B cell (primary cell): ENCODE results near the gene CYB5D1. TPM values are rescaled to one million over a fixed set of nuclear protein-coding genes. Genes with fewer than 3 reads are reported as not detected.

ENCODE experiments used
- ATAC-seq: fragments of 200-7000 bp; cut with Tn5 transposase; one replicate; pipeline ENCODE4 v1.10.0; 2021; ENCODE audit warnings: low read depth, mild to moderate bottlenecking, moderate number of reproducible peaks, moderate library complexity
- CTCF ChIA-PET: fragments of 350-600 bp; sonication (Branson Sonifier 250); formaldehyde crosslinking; loops from one replicate; lab custom pipeline; 2021; ENCODE audit warnings: antibody characterized with exemption, inconsistent platforms; lab: Charles Lee
- POLR2A ChIA-PET: fragments of 350-600 bp; sonication (Branson Sonifier 250); formaldehyde crosslinking; loops from one replicate; lab custom pipeline; 2021; ENCODE audit warnings: antibody characterized with exemption; lab: Charles Lee
- DNase-seq: peaks from one replicate; pipeline ENCODE4 v3.0.0; 2013
- H2AFZ ChIP-seq: 2 replicates; pipeline ENCODE4 v1.6.1; 2012; ENCODE audit warnings: mild to moderate bottlenecking, low read depth, low read length; ENCODE audit not compliant: insufficient read depth, poor library complexity, severe bottlenecking
- H3K27ac ChIP-seq, 2 donors: 1 replicate in 1 of 2; 2 replicates in 1 of 2; pipeline ENCODE4 v1.5.1; 2012 to 2013; ENCODE audit warnings: low read length in 2 of 2, mild to moderate bottlenecking in 2 of 2, moderate library complexity in 1 of 2
- H3K27me3 ChIP-seq, 4 experiments: fragments of 200-600 bp in 1 of 4; sonication (generic) in 1 of 4; replicated peaks in 1 of 4; 1 replicate in 2 of 4; 2 replicates in 2 of 4; pipeline versions ENCODE4 v1.6.1 to v1.7.0; 2013 to 2016; ENCODE audit warnings: low read length in 3 of 4, mild to moderate bottlenecking in 2 of 4, mixed read lengths in 1 of 4, moderate library complexity in 1 of 4; ENCODE audit not compliant: insufficient read depth in 4 of 4, control insufficient read depth in 3 of 4; ENCODE audit errors: control extremely low read depth in 1 of 4
- H3K36me3 ChIP-seq, 2 experiments: replicated peaks in 1 of 2; 1 replicate in 1 of 2; 2 replicates in 1 of 2; pipeline versions ENCODE4 v1.6.1 to v1.7.1; 2013; ENCODE audit warnings: low read length in 1 of 2; ENCODE audit not compliant: insufficient read depth in 2 of 2, control insufficient read depth in 1 of 2; ENCODE audit errors: control extremely low read depth in 1 of 2, extremely low read depth in 1 of 2
- H3K4me1 ChIP-seq, 2 donors: fragments of 200-600 bp in 1 of 2; sonication (generic) in 1 of 2; 1 replicate in 1 of 2; 2 replicates in 1 of 2; pipeline versions ENCODE4 v1.5.1 to v1.6.1; 2013 to 2017; ENCODE audit warnings: low read length in 2 of 2; ENCODE audit not compliant: control insufficient read depth in 2 of 2, insufficient read depth in 2 of 2
- H3K4me2 ChIP-seq: replicated peaks from 2 replicates; pipeline ENCODE3; 2012; ENCODE audit warnings: mild to moderate bottlenecking, low read depth, low read length; ENCODE audit not compliant: poor library complexity, severe bottlenecking
- H3K4me3 ChIP-seq, 5 experiments: fragments of 200-600 bp in 1 of 5; sonication (generic) in 1 of 5; 1 replicate in 3 of 5; 2 replicates in 2 of 5; pipeline versions ENCODE4 v1.5.1 to v1.7.0; 2011 to 2016; ENCODE audit warnings: low read length in 4 of 5, mild to moderate bottlenecking in 4 of 5, low read depth in 2 of 5, control low read depth in 1 of 5, moderate library complexity in 1 of 5; ENCODE audit not compliant: insufficient read depth in 1 of 5; ENCODE audit errors: control extremely low read depth in 1 of 5, extremely low read depth in 1 of 5
- H3K79me2 ChIP-seq: fragments of 200-600 bp; sonication (generic); one replicate; pipeline ENCODE4 v1.6.0; 2016; ENCODE audit warnings: low read length; ENCODE audit not compliant: control insufficient read depth, insufficient read depth
- H3K9ac ChIP-seq: fragments of 200-600 bp; sonication (generic); 2 replicates; pipeline ENCODE4 v1.6.1; 2017; ENCODE audit warnings: mild to moderate bottlenecking, low read length, moderate library complexity
- H3K9me3 ChIP-seq, 3 donors: one replicate each; pipeline versions ENCODE4 v1.6.1 to v1.7.1; 2013; ENCODE audit warnings: low read length in 2 of 3; ENCODE audit not compliant: control insufficient read depth in 2 of 3, insufficient read depth in 1 of 3; ENCODE audit errors: control extremely low read depth in 1 of 3
- H4K20me1 ChIP-seq: 2 replicates; pipeline ENCODE4 v1.6.0; 2012; ENCODE audit warnings: mild to moderate bottlenecking, low read length; ENCODE audit not compliant: insufficient read depth, control insufficient read depth, poor library complexity, severe bottlenecking
- H3K27ac Mint-ChIP-seq: one replicate; pipeline ENCODE4 v1.8.0; 2021; ENCODE audit warnings: mixed read lengths
- H3K27me3 Mint-ChIP-seq: one replicate; pipeline ENCODE4 v1.8.0; 2021; ENCODE audit warnings: mixed read lengths
- H3K4me1 Mint-ChIP-seq: one replicate; pipeline ENCODE4 v1.8.0; 2021; ENCODE audit warnings: mixed read lengths
- H3K4me3 Mint-ChIP-seq: one replicate; pipeline ENCODE4 v1.8.0; 2021; ENCODE audit warnings: mixed read lengths
- H3K9me3 Mint-ChIP-seq: one replicate; pipeline ENCODE4 v1.8.0; 2022; ENCODE audit warnings: mixed read lengths; ENCODE audit not compliant: insufficient read depth
- EZH2 ChIP-seq: IDR thresholded peaks from 2 replicates; pipeline ENCODE4 v1.6.1; 2012; ENCODE audit warnings: borderline replicate concordance, low read depth, mild to moderate bottlenecking, moderate library complexity, low read length; ENCODE audit not compliant: insufficient read depth, poor library complexity, severe bottlenecking
- WGBS: methylation state at CpG from one replicate; pipeline ENCODE4 v1.1.5; 2013; ENCODE audit warnings: missing lambda C conversion rate; ENCODE audit not compliant: insufficient coverage; 5-methylcytosine and 5-hydroxymethylcytosine counted together
- intact Hi-C: fragments of 100-400 bp; cut with micrococcal nuclease; formaldehyde crosslinking; loops from one replicate; pipeline ENCODE4 v1.10.0; 2022
- polyA plus RNA-seq: library from polyadenylated mRNA; depleted of rRNA; stranded (reverse); fragments of >200 nt; gene quantifications from 2 replicates; pipeline ENCODE4 v1.2.3, GENCODE V29; 2012
- total RNA-seq, 2 donors: library from RNA; stranded (reverse); fragments of 120-200 nt in 1 of 2; gene quantifications; 1 replicate in 1 of 2; 2 replicates in 1 of 2; pipeline versions ENCODE4 v1.2.3 to v1.2.4, GENCODE V29; 2013 to 2022
- TF ChIP-seq, protein P1 (sequence below): fragments of 200-600 bp; IDR thresholded peaks from one replicate; pipeline ENCODE4 v1.8.0; 2022; ENCODE audit warnings: antibody characterized with exemption, mild to moderate bottlenecking

The CYB5D1 gene
- total and polyA plus RNA-seq, 2 donors (not counting 1 experiment from before 2014, with no cell fraction given): 6.3 to 10.2 TPM

- intact Hi-C loops: loop anchor here (10.0 kb wide), 2 partner anchors 816 to 1176 kb away; partner anchors contain the start of genes C17orf100, MED31 and RNASEK
- POLR2A ChIA-PET: no interaction called here
- no peak for TF ChIP-seq EZH2
- TF ChIP-seq, protein P1, sequence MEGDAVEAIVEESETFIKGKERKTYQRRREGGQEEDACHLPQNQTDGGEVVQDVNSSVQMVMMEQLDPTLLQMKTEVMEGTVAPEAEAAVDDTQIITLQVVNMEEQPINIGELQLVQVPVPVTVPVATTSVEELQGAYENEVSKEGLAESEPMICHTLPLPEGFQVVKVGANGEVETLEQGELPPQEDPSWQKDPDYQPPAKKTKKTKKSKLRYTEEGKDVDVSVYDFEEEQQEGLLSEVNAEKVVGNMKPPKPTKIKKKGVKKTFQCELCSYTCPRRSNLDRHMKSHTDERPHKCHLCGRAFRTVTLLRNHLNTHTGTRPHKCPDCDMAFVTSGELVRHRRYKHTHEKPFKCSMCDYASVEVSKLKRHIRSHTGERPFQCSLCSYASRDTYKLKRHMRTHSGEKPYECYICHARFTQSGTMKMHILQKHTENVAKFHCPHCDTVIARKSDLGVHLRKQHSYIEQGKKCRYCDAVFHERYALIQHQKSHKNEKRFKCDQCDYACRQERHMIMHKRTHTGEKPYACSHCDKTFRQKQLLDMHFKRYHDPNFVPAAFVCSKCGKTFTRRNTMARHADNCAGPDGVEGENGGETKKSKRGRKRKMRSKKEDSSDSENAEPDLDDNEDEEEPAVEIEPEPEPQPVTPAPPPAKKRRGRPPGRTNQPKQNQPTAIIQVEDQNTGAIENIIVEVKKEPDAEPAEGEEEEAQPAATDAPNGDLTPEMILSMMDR: no peak
- no peaks in the 10 kb centered on the region for H3K9me3 Mint-ChIP-seq
- H3K27ac Mint-ChIP-seq: no peak overlapping the region
- Histone ChIP-seq H4K20me1 (peaks cover under 1% of the 10 kb centered on the region), H2AFZ (no peak overlapping the region), H3K4me1 (peaks cover 11 to 21% of the 10 kb centered on the region in 2 donors), H3K9me3 (no peaks in the 10 kb centered on the region), H3K79me2 (peaks cover 21% of the 10 kb centered on the region), H3K4me2 (no peak overlapping the region), H3K27ac (no peak overlapping the region), H3K27me3 (peaks cover 0 to 13% (median 2%) of the 10 kb centered on the region in 4 experiments), H3K9ac (no peak overlapping the region), H3K4me3 (no peak overlapping the region), H3K36me3 (no peaks in the 10 kb centered on the region)
- CTCF ChIA-PET: interaction anchor here (1.6 to 2.2 kb wide), 3 partner anchors 8 to 26 kb away, joined by 5 to 7 read pairs (median 6); partner anchors contain the start of gene NAA38
- peaks cover 22% of the 10 kb centered on the region for H3K27me3 Mint-ChIP-seq
- H3K4me1 Mint-ChIP-seq: peaks cover 11% of the 10 kb centered on the region
- no peak overlapping the region for H3K4me3 Mint-ChIP-seq
- DNase-seq (no peak), ATAC-seq (no peak)
- 70% methylated on average over 2 of the region's 7 CpGs for WGBS
Measured at GRCh38 chr17:7831233-7831632, 26.6 kb upstream of the CYB5D1 start.

DNA sequence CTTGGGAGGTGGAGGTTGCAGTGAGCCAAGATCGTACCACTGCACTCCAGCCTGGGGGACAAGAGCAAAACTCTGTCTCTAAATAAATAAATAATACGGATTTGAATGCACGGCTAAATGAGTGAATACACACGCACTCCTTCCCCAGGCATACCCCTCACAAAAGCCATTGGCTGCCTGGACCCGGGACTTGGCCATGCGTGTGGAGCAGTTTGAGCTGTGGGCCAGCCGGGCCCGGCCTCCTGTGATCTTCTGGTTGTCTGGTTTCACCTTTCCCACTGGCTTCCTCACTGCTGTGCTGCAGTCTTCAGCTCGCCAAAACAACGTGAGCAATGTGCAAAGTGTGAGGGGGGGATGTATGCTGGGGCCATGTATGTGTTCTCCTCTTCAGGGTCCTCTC lies 25.4 kb upstream of the CYB5D1 start:
- Histone ChIP-seq H3K27me3 (peaks cover 0 to 13% (median 2%) of the 10 kb centered on the region in 4 experiments), H4K20me1 (peaks cover 12% of the 10 kb centered on the region)

More for the DNA sequence above, 25.4 kb upstream of the CYB5D1 start:
- H3K9me3 ChIP-seq: peaks cover 0 to 4% (median 0%) of the 10 kb centered on the region in 3 donors
- WGBS: 84% methylated on average over 5 of the region's 10 CpGs
- H3K79me2 ChIP-seq: peaks cover 30% of the 10 kb centered on the region
- H3K4me2 ChIP-seq: no peak overlapping the region
- intact Hi-C loops: loop anchor here (10.0 kb wide), 2 partner anchors 818 to 1178 kb away; partner anchors contain the start of genes C17orf100, MED31 and RNASEK
- H3K27ac ChIP-seq: no peak overlapping the region
- H3K27me3 Mint-ChIP-seq: peaks cover 22% of the 10 kb centered on the region
- TF ChIP-seq, protein P1: no peak
- no peak for TF ChIP-seq EZH2
- no peak overlapping the region for H3K27ac Mint-ChIP-seq
- H3K9ac ChIP-seq: no peak overlapping the region
- H3K4me1 ChIP-seq: peaks cover 23 to 33% of the 10 kb centered on the region in 2 donors
- H3K4me1 Mint-ChIP-seq: peaks cover 23% of the 10 kb centered on the region
- H3K4me3 Mint-ChIP-seq: peak overlapping the region; percentile 26
- H3K4me3 ChIP-seq: no peak overlapping the region
- ChIA-PET POLR2A (interaction anchor here (0.6 to 2.1 kb wide), 3 partner anchors 12 to 25 kb away, joined by 3 to 9 read pairs (median 5); partner anchors contain the start of gene NAA38), CTCF (interaction anchor here (0.7 to 4.5 kb wide), 8 partner anchors 9 to 157 kb away, joined by 3 to 53 read pairs (median 6); partner anchors contain the start of gene NAA38)
- no peaks in the 10 kb centered on the region for H3K36me3 ChIP-seq
- peak; percentile 18 for DNase-seq
- ATAC-seq: no peak
- H2AFZ ChIP-seq: no peak overlapping the region
- H3K9me3 Mint-ChIP-seq: no peaks in the 10 kb centered on the region
